GM04503 (cell line): ENCODE measurements around the gene SIAH1.
"Not testable (repeated sequence)": the region's sequence is repeated elsewhere in the genome, so short reads cannot be mapped to it uniquely, and the experiment has no call there.

ENCODE experiments used
- DNase-seq: peaks from one replicate; pipeline ENCODE4 v3.0.0-alpha.2; 2012; ENCODE audit warnings: low read depth

Gene SIAH1

GRCh38 chr16:48332978-48333377 lies 52.2 kb downstream of the SIAH1 start:
- DNase-seq: no peak

- DNase-seq: no peak
Measured at GRCh38 chr16:48330841-48331192, 54.4 kb downstream of the SIAH1 start.

- no peak for DNase-seq
Measured at GRCh38 chr16:48330189-48330840, 54.9 kb downstream of the SIAH1 start.

DNA sequence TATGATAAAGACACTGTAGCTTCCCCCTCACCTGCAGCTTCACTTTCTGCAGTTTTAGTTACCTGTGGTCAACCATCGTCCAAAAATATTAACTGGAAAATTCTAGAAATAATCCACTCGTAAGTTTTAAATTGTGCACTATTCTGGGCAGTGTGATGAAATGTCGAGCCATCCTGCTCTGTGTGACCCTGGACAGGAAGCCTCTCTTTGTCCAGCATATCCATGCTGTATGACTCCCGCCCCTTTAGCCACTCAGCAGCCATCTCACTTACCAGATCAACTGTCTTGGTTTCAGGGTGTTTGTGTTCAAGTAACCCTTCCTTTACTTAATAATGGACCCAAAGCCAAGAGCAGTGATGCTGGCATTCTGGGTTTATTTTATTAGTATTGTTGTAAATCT lies 56.1 kb downstream of the SIAH1 start:
- DNase-seq: no peak

GRCh38 chr16:48326915-48327314 lies 58.3 kb downstream of the SIAH1 start:
- DNase-seq: no peak

DNA sequence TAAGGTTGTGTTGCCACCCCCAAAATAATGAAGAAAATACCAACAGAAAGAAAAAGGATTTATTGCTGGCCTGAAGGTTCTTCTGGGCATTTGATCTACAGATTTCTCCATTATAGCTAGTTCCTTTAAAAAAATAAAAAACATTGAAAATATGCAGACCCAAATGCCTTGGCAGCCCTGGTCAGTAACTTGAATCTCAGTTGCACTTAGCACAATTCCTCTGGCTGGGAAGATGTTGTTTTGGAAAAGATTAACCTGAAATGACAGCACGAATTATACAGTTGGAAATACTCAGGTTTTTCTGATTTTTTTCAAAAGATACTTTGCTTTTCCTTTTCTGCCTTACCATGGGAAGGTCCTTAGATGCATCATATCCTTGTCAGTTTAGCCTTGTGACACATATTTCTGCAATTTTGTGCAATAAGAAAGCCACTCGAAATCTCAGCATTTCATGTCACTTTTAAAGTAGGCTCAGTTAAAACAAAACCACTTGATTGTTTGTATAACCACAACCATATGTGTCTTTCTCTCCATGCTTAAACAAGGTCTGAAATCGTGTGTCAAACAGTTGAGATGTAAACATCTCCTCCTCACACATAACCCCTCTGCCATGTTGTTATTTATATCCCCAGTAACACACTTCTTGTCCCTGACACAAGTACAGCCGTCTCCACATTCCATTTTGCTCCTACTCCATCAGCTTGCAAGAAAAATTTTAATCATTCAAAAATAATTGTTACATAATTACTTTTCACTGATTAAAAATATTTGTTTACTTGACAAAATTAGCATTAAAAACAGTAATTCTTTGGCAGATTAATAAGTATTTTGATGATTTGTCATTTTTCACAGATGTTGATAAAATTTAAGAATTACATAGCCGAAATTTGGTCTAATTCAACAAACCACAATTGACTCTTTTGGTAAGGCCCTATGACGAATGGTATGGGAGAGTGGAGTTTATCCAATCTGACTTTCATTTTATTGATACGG lies 61.1 kb downstream of the SIAH1 start:
- no peak for DNase-seq

- no peak for DNase-seq
Measured at GRCh38 chr16:48321317-48322036, 63.7 kb downstream of the SIAH1 start.

GRCh38 chr16:48318630-48319029 lies 66.6 kb downstream of the SIAH1 start:
- DNase-seq: no peak

DNA sequence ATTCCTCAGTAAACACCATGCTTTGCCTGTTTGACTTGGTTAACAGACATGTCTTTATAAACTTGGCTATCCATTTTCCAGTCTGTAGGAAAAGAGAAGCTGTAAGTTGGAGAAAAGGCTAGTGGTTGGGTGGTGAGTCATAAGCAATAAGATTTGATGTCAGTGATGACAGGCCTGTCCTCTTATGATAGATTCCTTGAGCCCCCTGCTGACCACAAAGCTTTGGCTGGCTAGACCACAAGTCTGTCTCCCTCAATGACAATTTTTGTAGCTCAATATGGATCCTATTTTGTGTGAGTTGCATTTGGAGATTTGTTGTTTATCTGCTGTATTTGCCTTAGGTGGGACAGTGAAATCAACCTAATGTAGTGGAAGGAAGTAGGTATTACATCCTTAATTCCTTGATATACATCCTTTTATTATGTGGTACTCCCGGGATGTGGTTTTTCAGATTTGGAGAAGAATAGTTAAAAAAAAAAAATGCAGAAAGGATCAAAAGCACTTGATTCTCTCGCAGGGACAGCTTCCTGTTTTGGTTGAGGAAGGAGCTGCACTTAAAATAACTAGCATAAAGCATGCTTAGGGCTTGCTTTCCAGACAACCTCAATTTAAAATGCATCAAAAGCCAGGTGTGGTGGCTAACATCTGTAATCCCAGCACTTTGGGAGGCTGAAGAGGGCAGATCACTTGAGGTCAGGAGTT lies 67.4 kb downstream of the SIAH1 start:
- peak; percentile 34 for DNase-seq

GRCh38 chr16:48317026-48317425 lies 68.2 kb downstream of the SIAH1 start:
- DNase-seq: no peak

- DNase-seq: not testable (repeated sequence)
Measured at GRCh38 chr16:48313905-48314304, 71.3 kb downstream of the SIAH1 start.

- no peak for DNase-seq
Measured at GRCh38 chr16:48310908-48311641, 74.1 kb downstream of the SIAH1 start.
